OCI-M2 (cell line): ENCODE data around the gene NHEJ1.
A peak's percentile ranks its signal among the peaks of the same experiment; 100 is the strongest.

Source experiments
- DNase-seq: peaks from one replicate; lab custom pipeline; 2025; ENCODE audit not compliant: unreplicated experiment; lab: John Stamatoyannopoulos, UW

Gene NHEJ1

GRCh38 chr2:219031005-219031738 is 129.4 kb downstream of the NHEJ1 start:
- DNase-seq, result no peak

- DNase-seq, result no peak
Observed at GRCh38 chr2:219030177-219030940, 130.3 kb downstream of the NHEJ1 start.

DNA sequence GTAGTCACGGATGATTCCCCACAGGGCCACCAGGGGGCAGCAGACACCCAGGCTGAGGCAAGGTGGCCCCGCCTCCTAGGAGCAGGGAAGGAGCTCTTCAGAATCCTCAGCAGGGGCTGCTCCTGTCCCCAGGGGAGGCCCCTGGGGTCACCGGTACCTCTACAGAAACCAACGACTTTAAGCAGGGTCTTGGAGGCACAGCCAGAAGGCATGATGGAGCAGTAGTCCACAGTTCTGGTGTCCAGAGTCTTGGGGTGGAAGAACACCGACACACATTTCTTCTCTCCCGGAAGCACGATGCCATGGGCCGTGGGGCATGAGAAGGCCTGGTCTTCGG is 130.8 kb downstream of the NHEJ1 start:
- peak; percentile 8 for DNase-seq

DNA sequence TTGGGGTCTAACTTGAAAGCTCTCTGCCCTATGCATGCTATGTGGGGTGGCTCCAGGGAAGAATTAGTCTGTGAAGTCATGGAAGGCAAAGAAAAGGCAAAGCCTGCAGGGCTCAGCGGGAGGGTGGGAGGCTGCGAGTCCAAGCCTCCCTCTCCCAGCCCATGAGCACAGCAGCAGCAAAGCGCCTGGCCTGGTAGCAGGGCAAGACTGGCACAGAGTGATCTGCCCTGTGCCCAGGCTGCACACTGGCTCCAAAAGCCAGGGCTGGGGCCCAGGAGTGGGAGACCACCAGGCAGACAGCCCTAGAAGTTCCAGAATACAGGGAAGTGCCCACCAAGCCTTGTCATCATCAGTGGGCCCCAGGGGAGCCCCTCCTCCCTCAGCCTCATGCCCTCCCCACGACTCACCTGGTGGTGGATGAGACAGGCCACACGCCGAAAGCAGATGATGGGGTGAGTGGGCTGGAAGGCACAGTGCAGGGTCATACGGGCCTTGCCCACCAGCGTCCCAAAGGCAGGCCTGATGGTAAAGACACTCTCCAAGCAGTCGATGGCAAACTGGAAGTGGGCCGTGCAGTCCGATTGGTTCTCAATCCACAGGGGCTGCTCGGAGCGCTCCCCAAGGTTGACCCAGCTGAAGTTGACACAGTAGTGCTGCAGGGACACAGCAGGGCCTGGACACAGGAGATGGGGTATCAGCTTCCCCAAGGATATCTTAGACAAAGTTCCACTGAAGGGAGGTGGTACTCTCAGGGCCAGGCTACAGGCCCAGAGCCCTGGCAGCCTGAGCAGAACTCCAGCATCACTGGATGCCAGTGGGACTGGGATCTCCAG is 131.4 kb downstream of the NHEJ1 start:
- DNase-seq, result no peak

DNA sequence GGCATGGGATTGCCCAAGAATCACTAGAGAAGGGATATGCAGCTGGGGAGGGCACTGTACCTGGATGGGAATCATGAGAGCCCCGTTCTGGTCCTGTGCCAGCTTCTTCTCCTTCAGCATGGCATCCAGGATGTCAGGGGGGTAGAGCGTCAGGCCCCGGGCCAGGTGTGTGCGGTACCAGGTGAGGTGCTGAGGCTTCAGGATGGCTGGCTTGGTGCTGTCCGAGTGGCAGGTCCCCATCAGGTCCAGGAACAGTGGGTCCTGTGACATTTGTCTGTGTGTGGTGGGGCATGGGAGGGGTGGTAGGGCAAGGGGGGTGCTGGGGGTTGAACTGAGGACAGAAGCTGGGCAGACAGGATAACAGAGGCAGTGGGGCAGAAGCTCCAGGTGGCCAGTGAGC is 132.5 kb downstream of the NHEJ1 start:
- DNase-seq, result no peak

- DNase-seq, result no peak
Observed at GRCh38 chr2:219027511-219028055, 133.0 kb downstream of the NHEJ1 start.

DNA sequence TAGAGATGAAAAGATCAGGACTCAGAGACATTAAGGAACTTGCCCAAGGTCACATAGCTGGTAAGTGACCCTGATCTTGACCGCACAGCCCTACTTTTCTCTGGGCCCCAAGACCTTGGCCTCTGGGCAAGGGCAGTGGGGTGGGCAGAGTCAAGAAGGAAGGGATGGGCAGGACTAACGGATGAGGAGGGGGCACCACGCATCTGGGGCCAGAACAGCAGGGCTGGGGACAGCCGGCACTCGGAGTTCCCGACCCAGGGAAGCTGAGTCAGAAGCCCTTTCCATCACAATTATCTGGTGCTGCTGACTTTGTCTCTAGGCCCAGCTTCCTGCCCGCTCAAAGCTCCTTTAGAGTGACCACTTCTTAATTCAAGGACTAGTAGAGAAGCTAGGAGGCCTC is 133.7 kb downstream of the NHEJ1 start:
- DNase-seq, result no peak

DNA sequence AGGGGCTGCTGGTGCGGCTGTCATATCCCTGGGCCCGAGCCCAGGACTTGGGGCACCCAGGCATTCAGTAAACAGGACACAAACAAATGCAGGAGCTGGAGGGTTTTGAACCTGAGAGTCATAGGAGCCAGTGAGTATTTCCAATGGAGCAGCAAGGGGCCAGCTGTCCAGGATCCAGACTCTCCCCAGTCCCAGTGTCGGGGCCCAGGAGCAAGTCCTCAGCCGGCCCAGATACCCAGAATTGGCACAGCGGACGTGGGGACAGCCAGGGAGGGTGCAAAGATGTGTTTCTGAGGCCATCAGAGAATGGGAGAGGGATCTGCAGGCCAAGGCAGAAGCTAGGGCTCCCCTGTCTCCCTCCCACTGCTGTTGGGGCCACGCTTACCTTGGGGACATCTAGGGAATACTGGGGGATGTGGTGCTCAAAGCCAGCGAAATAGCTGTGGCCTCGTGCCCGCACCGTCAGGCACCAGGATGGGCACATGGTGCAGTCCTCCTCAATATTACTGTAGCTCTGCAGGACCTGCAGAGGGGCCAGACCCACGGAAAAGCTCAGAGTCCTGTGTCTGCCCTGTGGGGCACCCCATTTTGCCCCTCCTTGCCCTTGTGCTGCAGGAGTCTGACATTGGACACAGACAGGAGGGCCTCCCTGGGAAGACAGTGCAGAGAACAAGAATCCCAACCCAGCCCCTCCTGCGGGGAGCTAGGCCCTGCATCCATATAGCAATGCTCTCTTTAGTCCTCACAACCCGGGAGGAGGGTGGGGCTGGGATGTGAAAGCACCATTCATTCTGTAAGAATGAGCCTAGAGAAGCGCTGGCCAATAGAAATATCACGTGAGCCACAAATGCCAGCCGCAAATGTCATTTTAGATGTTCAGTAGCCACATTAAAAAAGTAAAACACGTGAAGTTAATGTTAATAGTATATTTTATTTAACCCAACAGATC is 134.7 kb downstream of the NHEJ1 start:
- DNase-seq, result no peak
